HepG2 (cell line): ENCODE results near the gene TDRD3.

Experiments used
- BCLAF1 ChIP-seq: fragments of 450-650 bp; IDR thresholded peaks from 2 replicates; pipeline ENCODE4 v1.6.1; 2017; ENCODE audit warnings: mild to moderate bottlenecking
- CEBPB ChIP-seq: IDR thresholded peaks from 2 replicates; pipeline ENCODE4 v1.6.1; 2011; ENCODE audit warnings: low read depth, low read length, improper control_type of control experiment, borderline replicate concordance
- FOXK2 ChIP-seq: fragments of 450-650 bp; IDR thresholded peaks from 2 replicates; pipeline ENCODE4 v1.6.1; 2016
- MAFF ChIP-seq: IDR thresholded peaks from 2 replicates; pipeline ENCODE4 v1.6.1; 2011; ENCODE audit warnings: low read depth, low read length, improper control_type of control experiment
- REPIN1 ChIP-seq: sonication (generic); formaldehyde crosslinking; IDR thresholded peaks from 2 replicates; pipeline ENCODE4 v1.8.0; 2022; ENCODE audit warnings: missing genetic modification reagents, low read depth, mild to moderate bottlenecking, borderline replicate concordance
- SMC3 ChIP-seq: IDR thresholded peaks from 2 replicates; pipeline ENCODE4 v1.6.1; 2011; ENCODE audit warnings: low read length, improper control_type of control experiment
- ZFP37 ChIP-seq: sonication (generic); formaldehyde crosslinking; IDR thresholded peaks from 2 replicates; pipeline ENCODE4 v1.4.0; 2020; ENCODE audit warnings: missing genetic modification reagents, borderline replicate concordance
- ZNF331 ChIP-seq: sonication (generic); formaldehyde crosslinking; IDR thresholded peaks from 2 replicates; pipeline ENCODE4 v1.4.0; 2020; ENCODE audit warnings: missing genetic modification reagents
- TF ChIP-seq, protein P1 (sequence below): sonication (generic); formaldehyde crosslinking; IDR thresholded peaks from 2 replicates; pipeline ENCODE4 v1.4.0; 2020; ENCODE audit warnings: missing genetic modification reagents
- TF ChIP-seq, protein P2 (sequence below), 2 experiments: IDR thresholded peaks; 2 replicates each; pipeline ENCODE4 v1.6.1; 2011 to 2012; ENCODE audit warnings: low read length in 2 of 2, borderline replicate concordance in 1 of 2, low read depth in 1 of 2, mild to moderate bottlenecking in 1 of 2, moderate library complexity in 1 of 2
- TF ChIP-seq, protein P3 (sequence below): IDR thresholded peaks from 2 replicates; pipeline ENCODE4 v1.6.1; 2012; ENCODE audit warnings: inconsistent platforms

GRCh38 chr13:60492187-60492586 is 95.2 kb downstream of the TDRD3 start:
- TF ChIP-seq, protein P1, sequence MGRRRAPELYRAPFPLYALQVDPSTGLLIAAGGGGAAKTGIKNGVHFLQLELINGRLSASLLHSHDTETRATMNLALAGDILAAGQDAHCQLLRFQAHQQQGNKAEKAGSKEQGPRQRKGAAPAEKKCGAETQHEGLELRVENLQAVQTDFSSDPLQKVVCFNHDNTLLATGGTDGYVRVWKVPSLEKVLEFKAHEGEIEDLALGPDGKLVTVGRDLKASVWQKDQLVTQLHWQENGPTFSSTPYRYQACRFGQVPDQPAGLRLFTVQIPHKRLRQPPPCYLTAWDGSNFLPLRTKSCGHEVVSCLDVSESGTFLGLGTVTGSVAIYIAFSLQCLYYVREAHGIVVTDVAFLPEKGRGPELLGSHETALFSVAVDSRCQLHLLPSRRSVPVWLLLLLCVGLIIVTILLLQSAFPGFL (CRISPR knock-in tag) = no peak
- no peak for TF ChIP-seq ZNF331 (CRISPR knock-in tag)
- no peak for TF ChIP-seq BCLAF1
- TF ChIP-seq SMC3 = no peak
- no peak for TF ChIP-seq FOXK2
- TF ChIP-seq, protein P2, sequence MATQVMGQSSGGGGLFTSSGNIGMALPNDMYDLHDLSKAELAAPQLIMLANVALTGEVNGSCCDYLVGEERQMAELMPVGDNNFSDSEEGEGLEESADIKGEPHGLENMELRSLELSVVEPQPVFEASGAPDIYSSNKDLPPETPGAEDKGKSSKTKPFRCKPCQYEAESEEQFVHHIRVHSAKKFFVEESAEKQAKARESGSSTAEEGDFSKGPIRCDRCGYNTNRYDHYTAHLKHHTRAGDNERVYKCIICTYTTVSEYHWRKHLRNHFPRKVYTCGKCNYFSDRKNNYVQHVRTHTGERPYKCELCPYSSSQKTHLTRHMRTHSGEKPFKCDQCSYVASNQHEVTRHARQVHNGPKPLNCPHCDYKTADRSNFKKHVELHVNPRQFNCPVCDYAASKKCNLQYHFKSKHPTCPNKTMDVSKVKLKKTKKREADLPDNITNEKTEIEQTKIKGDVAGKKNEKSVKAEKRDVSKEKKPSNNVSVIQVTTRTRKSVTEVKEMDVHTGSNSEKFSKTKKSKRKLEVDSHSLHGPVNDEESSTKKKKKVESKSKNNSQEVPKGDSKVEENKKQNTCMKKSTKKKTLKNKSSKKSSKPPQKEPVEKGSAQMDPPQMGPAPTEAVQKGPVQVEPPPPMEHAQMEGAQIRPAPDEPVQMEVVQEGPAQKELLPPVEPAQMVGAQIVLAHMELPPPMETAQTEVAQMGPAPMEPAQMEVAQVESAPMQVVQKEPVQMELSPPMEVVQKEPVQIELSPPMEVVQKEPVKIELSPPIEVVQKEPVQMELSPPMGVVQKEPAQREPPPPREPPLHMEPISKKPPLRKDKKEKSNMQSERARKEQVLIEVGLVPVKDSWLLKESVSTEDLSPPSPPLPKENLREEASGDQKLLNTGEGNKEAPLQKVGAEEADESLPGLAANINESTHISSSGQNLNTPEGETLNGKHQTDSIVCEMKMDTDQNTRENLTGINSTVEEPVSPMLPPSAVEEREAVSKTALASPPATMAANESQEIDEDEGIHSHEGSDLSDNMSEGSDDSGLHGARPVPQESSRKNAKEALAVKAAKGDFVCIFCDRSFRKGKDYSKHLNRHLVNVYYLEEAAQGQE (IDR thresholded peaks at IDR 0.05; ENCODE audit: borderline replicate concordance in 1 of 2, low read depth in 1 of 2, low read length in 2 of 2) = no peak
- TF ChIP-seq MAFF = no peak
- TF ChIP-seq CEBPB = no peak
- no peak for TF ChIP-seq REPIN1 (CRISPR knock-in tag)
- TF ChIP-seq, protein P3, sequence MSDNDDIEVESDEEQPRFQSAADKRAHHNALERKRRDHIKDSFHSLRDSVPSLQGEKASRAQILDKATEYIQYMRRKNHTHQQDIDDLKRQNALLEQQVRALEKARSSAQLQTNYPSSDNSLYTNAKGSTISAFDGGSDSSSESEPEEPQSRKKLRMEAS = no peak
- TF ChIP-seq ZFP37 (CRISPR knock-in tag) = no peak
